ENCODE data around the gene MYO15A. TPM values are rescaled to one million over a fixed set of nuclear protein-coding genes. Genes with fewer than 3 reads are reported as not detected.
A peak's percentile ranks its signal among the peaks of the same experiment; 100 is the strongest.

The MYO15A gene
- total RNA-seq, 1 experiment from 2014 or later, result 2.8 TPM

DNA sequence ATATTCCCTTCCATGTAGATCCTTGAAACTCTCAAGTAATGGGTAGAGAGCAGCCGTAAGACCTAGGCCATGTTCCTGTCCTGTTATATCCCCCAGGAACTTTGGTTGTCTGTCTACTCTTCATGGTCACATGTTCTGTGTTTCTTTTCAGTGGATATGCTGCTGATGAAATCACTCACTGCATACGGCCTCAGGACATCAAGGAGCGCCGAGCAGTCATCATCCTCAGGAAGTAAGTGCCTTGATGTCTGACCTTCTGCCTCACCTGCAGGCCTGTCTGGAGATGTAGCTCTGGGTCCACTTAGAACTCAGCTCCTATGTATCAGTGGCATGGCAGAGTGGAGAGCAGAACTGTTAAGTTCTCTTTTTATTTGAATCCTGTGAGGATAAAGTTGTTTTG lies 86.2 kb downstream of the MYO15A start:
- Histone ChIP-seq H3K27me3 (ENCODE audit: insufficient read depth, low read length) (no peaks in the 10 kb centered on the region), H4K20me1 (ENCODE audit: insufficient read depth) (peaks cover 8% of the 10 kb centered on the region; the same call in 1 of the 2 replicates), H3K9ac (ENCODE audit: low read length) (no peak overlapping the region), H2AFZ (ENCODE audit: low read depth, low read length, poor library complexity, severe bottlenecking) (no peak overlapping the region), H3K4me1 (ENCODE audit: control insufficient read depth in 1 of 2, insufficient read depth in 2 of 2, low read length in 2 of 2) (no peaks in the 10 kb centered on the region), H3K36me3 (ENCODE audit: control insufficient read depth in 1 of 2, insufficient read depth in 2 of 2, low read length in 2 of 2) (peaks cover 52 to 64% of the 10 kb centered on the region in 2 experiments), H3K4me2 (ENCODE audit: low read length) (no peak overlapping the region), H3K79me2 (ENCODE audit: insufficient read depth, low read length) (peaks cover 97% of the 10 kb centered on the region), H3K4me3 (replicated peaks in 1 of 2; ENCODE audit: low read depth in 1 of 2, low read length in 2 of 2) (no peak overlapping the region), H3K27ac (ENCODE audit: low read depth, low read length) (no peak overlapping the region), H3K9me3 (ENCODE audit: control insufficient read depth in 1 of 2, insufficient read depth in 1 of 2, low read depth in 1 of 2, low read length in 2 of 2) (no peaks in the 10 kb centered on the region), H3K9me2 (ENCODE audit: insufficient read depth) (no peaks in the 10 kb centered on the region)
- intact Hi-C loops (cut with micrococcal nuclease), result no loop called here
- ChIA-PET CTCF (no interaction called here), RAD21 (ENCODE audit: low non-redundant PET in 1 of 2, low total read pairs in 2 of 2, uncharacterized antibody in 2 of 2, unreplicated experiment in 2 of 2) (no interaction called here), POLR2A (interaction anchor here (1.3 kb wide), 1 partner anchor 12 kb away, joined by 3 read pairs; no protein-coding TSS in a partner anchor)
- TF ChIP-seq ZNF274 (IDR thresholded peaks at IDR 0.05; ENCODE audit: low read depth, low read length) (no peak), EZH2phosphoT487 (IDR thresholded peaks at IDR 0.05; ENCODE audit: borderline replicate concordance) (no peak), ZFX (IDR thresholded peaks at IDR 0.05) (no peak), JUND (IDR thresholded peaks at IDR 0.05) (no peak), RAD21 (IDR thresholded peaks at IDR 0.05; ENCODE audit: low read depth) (no peak)
- BruUV-seq (replicated peaks), result no TSS peak
- DNase-seq (ENCODE audit: low read depth, low spot score) (no peak), ATAC-seq (no peak)

DNA sequence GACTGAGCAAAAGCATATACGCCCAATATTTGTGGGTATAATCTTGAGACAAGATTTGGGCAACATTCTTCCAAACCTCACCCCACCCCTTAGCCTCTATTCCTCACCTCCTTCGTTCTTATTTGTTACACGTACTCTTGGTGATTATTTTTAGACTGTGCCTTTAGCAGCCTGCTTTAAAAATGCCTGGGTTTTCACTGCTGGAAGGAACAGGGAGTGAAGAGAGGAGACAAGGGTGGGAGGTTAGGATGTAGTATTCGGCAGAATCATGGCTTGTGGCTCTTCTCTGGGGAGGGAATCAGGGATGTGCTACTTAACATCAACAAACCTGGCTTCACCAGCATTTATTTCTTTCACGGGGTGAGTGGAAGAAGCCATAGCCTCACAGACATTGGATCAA lies 86.7 kb downstream of the MYO15A start:
- no peak for TF ChIP-seq FOSL1 (IDR thresholded peaks at IDR 0.05; ENCODE audit: low read depth)
- TF ChIP-seq SRF (IDR thresholded peaks at IDR 0.05; ENCODE audit: low read depth), result no peak
- BruUV-seq (replicated peaks), result TSS peak; percentile 6
- peaks cover 53 to 62% of the 10 kb centered on the region in 2 experiments for H3K36me3 ChIP-seq (ENCODE audit: control insufficient read depth in 1 of 2, insufficient read depth in 2 of 2, low read length in 2 of 2)

More for the DNA sequence above, 86.7 kb downstream of the MYO15A start:
- intact Hi-C loops (cut with micrococcal nuclease), result no loop called here
- Histone ChIP-seq H4K20me1 (ENCODE audit: insufficient read depth) (peaks cover 8% of the 10 kb centered on the region; the same call in 1 of the 2 replicates), H3K4me3 (replicated peaks in 1 of 2; ENCODE audit: low read depth in 1 of 2, low read length in 2 of 2) (no peak overlapping the region), H2AFZ (ENCODE audit: low read depth, low read length, poor library complexity, severe bottlenecking) (no peak overlapping the region), H3K4me1 (ENCODE audit: control insufficient read depth in 1 of 2, insufficient read depth in 2 of 2, low read length in 2 of 2) (no peaks in the 10 kb centered on the region), H3K9ac (ENCODE audit: low read length) (no peak overlapping the region), H3K4me2 (ENCODE audit: low read length) (no peak overlapping the region), H3K9me3 (ENCODE audit: control insufficient read depth in 1 of 2, insufficient read depth in 1 of 2, low read depth in 1 of 2, low read length in 2 of 2) (no peaks in the 10 kb centered on the region), H3K79me2 (ENCODE audit: insufficient read depth, low read length) (peaks cover 97% of the 10 kb centered on the region), H3K27ac (ENCODE audit: low read depth, low read length) (no peak overlapping the region), H3K9me2 (ENCODE audit: insufficient read depth) (no peaks in the 10 kb centered on the region), H3K27me3 (ENCODE audit: insufficient read depth, low read length) (no peaks in the 10 kb centered on the region)
- no peak for ATAC-seq
- no peak for DNase-seq (ENCODE audit: low read depth, low spot score)
- ChIA-PET CTCF (no interaction called here), POLR2A (no interaction called here), RAD21 (ENCODE audit: low non-redundant PET in 1 of 2, low total read pairs in 2 of 2, uncharacterized antibody in 2 of 2, unreplicated experiment in 2 of 2) (no interaction called here)

Data from HCT116 (cell line).